GOT3 (cell line): Measurements from ENCODE around the gene HCN2.

Source experiments
- DNase-seq: peaks from one replicate; lab custom pipeline; 2025; ENCODE audit warnings: mixed read lengths; lab: John Stamatoyannopoulos, UW

Gene HCN2

GRCh38 chr19:571566-571974, 18.1 kb upstream of the HCN2 start:
- DNase-seq, result no peak

- DNase-seq, result peak; percentile 91
Observed at GRCh38 chr19:572140-572742, 17.4 kb upstream of the HCN2 start, which contains the start of gene BSG. Gene BSG, plus strand, starts transcription at chr19:572596. Its CDS starts 39 bp downstream, at chr19:572635.

GRCh38 chr19:572743-573518, 16.8 kb upstream of the HCN2 start:
- no peak for DNase-seq

GRCh38 chr19:573519-573825, 16.2 kb upstream of the HCN2 start:
- no peak for DNase-seq

- no peak for DNase-seq
Observed at GRCh38 chr19:574658-575526, 14.8 kb upstream of the HCN2 start.

GRCh38 chr19:575527-576506, 13.9 kb upstream of the HCN2 start:
- DNase-seq, result no peak

- no peak for DNase-seq
Observed at GRCh38 chr19:576768-577438, 12.8 kb upstream of the HCN2 start.

GRCh38 chr19:577439-578392, 12.0 kb upstream of the HCN2 start:
- DNase-seq, result no peak

- no peak for DNase-seq
Observed at GRCh38 chr19:579111-579841, 10.4 kb upstream of the HCN2 start.

- no peak for DNase-seq
Observed at GRCh38 chr19:579842-580155, 9.9 kb upstream of the HCN2 start.

GRCh38 chr19:580274-580835, 9.3 kb upstream of the HCN2 start:
- DNase-seq, result no peak

- no peak for DNase-seq
Observed at GRCh38 chr19:581399-582111, 8.1 kb upstream of the HCN2 start.

- no peak for DNase-seq
Observed at GRCh38 chr19:582497-583197, 7.0 kb upstream of the HCN2 start.

GRCh38 chr19:583198-583967, 6.3 kb upstream of the HCN2 start:
- DNase-seq, result no peak

- no peak for DNase-seq
Observed at GRCh38 chr19:583968-584239, 5.8 kb upstream of the HCN2 start.

GRCh38 chr19:584240-585001, 5.3 kb upstream of the HCN2 start:
- no peak for DNase-seq
